Fibroblast of lung (primary cell): ENCODE measurements around the gene TIGD1. TPM values are rescaled to one million over a fixed set of nuclear protein-coding genes. Genes with fewer than 3 reads are reported as not detected.
"Not testable (repeated sequence)": the region's sequence is repeated elsewhere in the genome, so short reads cannot be mapped to it uniquely, and the experiment has no call there.

Source experiments
- DNase-seq, 2 donors: peaks; one replicate each; pipeline versions ENCODE4 v3.0.0 to v3.0.0-alpha.2; 2010; ENCODE audit warnings: low read depth in 2 of 2
- H2AFZ ChIP-seq: 2 replicates; pipeline ENCODE4 v1.5.1; 2012; ENCODE audit warnings: low read length, control low read depth, inconsistent platforms
- H3K27ac ChIP-seq: 2 replicates; pipeline ENCODE4 v1.5.1; 2011; ENCODE audit warnings: low read length, control low read depth; ENCODE audit not compliant: insufficient read depth
- H3K27me3 ChIP-seq: 2 replicates; pipeline ENCODE4 v1.5.1; 2011; ENCODE audit warnings: mild to moderate bottlenecking, low read length; ENCODE audit not compliant: control insufficient read depth, insufficient read depth
- H3K36me3 ChIP-seq: 2 replicates; pipeline ENCODE4 v1.5.1; 2011; ENCODE audit warnings: low read length; ENCODE audit not compliant: control insufficient read depth, insufficient read depth
- H3K4me1 ChIP-seq: 2 replicates; pipeline ENCODE4 v1.5.1; 2011; ENCODE audit warnings: low read length; ENCODE audit not compliant: control insufficient read depth, insufficient read depth; ENCODE audit errors: extremely low read depth
- H3K4me2 ChIP-seq: 2 replicates; pipeline ENCODE4 v1.5.1; 2011; ENCODE audit warnings: low read length, control low read depth; ENCODE audit not compliant: insufficient read depth; ENCODE audit errors: extremely low read depth
- H3K4me3 ChIP-seq, 4 experiments: fragments of 200-600 bp in 1 of 4; sonication (generic) in 1 of 4; replicated peaks in 1 of 4; 2 replicates each; pipeline ENCODE4 v1.5.1; 2011 to 2016; ENCODE audit warnings: low read length in 4 of 4, low read depth in 3 of 4, mild to moderate bottlenecking in 3 of 4, control low read depth in 2 of 4, inconsistent platforms in 1 of 4, mixed read lengths in 1 of 4; ENCODE audit not compliant: insufficient read depth in 1 of 4; ENCODE audit errors: control extremely low read depth in 1 of 4
- H3K79me2 ChIP-seq: 2 replicates; pipeline ENCODE4 v1.5.1; 2012; ENCODE audit warnings: mild to moderate bottlenecking, low read length, inconsistent platforms; ENCODE audit not compliant: control insufficient read depth, insufficient read depth
- H3K9ac ChIP-seq: 2 replicates; pipeline ENCODE4 v1.5.1; 2011; ENCODE audit warnings: mild to moderate bottlenecking, low read length, control low read depth; ENCODE audit not compliant: insufficient read depth
- H3K9me3 ChIP-seq: 2 replicates; pipeline ENCODE4 v1.5.1; 2012; ENCODE audit warnings: low read depth, low read length; ENCODE audit not compliant: control insufficient read depth, insufficient read depth
- H4K20me1 ChIP-seq: 2 replicates; pipeline ENCODE4 v1.5.1; 2011; ENCODE audit warnings: low read length; ENCODE audit not compliant: control insufficient read depth, insufficient read depth; ENCODE audit errors: extremely low read depth
- CTCF ChIP-seq, 2 donors: IDR thresholded peaks in 1 of 2; conservative IDR thresholded peaks in 1 of 2; 1 replicate in 1 of 2; 2 replicates in 1 of 2; pipeline ENCODE4 v1.5.1; 2011 to 2012; ENCODE audit warnings: low read length in 2 of 2, control low read depth in 1 of 2, inconsistent platforms in 1 of 2, low read depth in 1 of 2, mild to moderate bottlenecking in 1 of 2
- EZH2 ChIP-seq: IDR thresholded peaks from 2 replicates; pipeline ENCODE4 v1.5.1; 2012; ENCODE audit warnings: low read length, control low read depth, mild to moderate bottlenecking; ENCODE audit errors: missing control alignments
- polyA plus RNA-seq, 2 donors: library from polyadenylated mRNA; depleted of rRNA in 1 of 2; stranded (reverse) in 1 of 2; unstranded in 1 of 2; fragments of >200 nt; gene quantifications; 2 replicates each; pipeline ENCODE4 v1.2.1, GENCODE V29; 2011 to 2012; ENCODE audit warnings: missing spikeins in 1 of 2
- total RNA-seq: library from RNA; depleted of rRNA; stranded (reverse); fragments of >200 nt; gene quantifications from 2 replicates; pipeline ENCODE4 v1.2.1, GENCODE V29; 2014

Gene TIGD1
- total and polyA plus RNA-seq, 2 donors (not counting 1 experiment from before 2014, with no cell fraction given) = 2.5 to 4.0 TPM

- no peak overlapping the region for H3K9ac ChIP-seq
- no peak overlapping the region for H3K4me2 ChIP-seq
- H3K4me1 ChIP-seq = no peaks in the 10 kb centered on the region
- no peaks in the 10 kb centered on the region for H4K20me1 ChIP-seq
- no peaks in the 10 kb centered on the region for H3K36me3 ChIP-seq
- TF ChIP-seq EZH2 (no peak), CTCF (conservative IDR thresholded peaks at IDR 0.05 in 1 of 2, IDR thresholded peaks at IDR 0.05 in 1 of 2; ENCODE audit: low read depth in 1 of 2, low read length in 2 of 2) (no peak)
- H3K27ac ChIP-seq = no peak overlapping the region
- no peaks in the 10 kb centered on the region for H3K79me2 ChIP-seq
- H3K9me3 ChIP-seq = no peaks in the 10 kb centered on the region
- peaks cover 6% of the 10 kb centered on the region for H3K27me3 ChIP-seq
- H3K4me3 ChIP-seq = no peak overlapping the region
- no peak overlapping the region for H2AFZ ChIP-seq
- DNase-seq = no peak
Observed at GRCh38 chr2:232535761-232536530, 14.4 kb downstream of the TIGD1 start.

GRCh38 chr2:232534940-232535651 lies 15.3 kb downstream of the TIGD1 start:
- Histone ChIP-seq H3K36me3 (no peaks in the 10 kb centered on the region), H3K9ac (no peak overlapping the region), H3K9me3 (no peaks in the 10 kb centered on the region), H2AFZ (no peak overlapping the region), H3K27me3 (peaks cover 6% of the 10 kb centered on the region), H3K4me1 (no peaks in the 10 kb centered on the region), H3K79me2 (no peaks in the 10 kb centered on the region), H4K20me1 (no peaks in the 10 kb centered on the region), H3K4me3 (no peak overlapping the region), H3K27ac (no peak overlapping the region), H3K4me2 (no peak overlapping the region)
- no peak for DNase-seq
- TF ChIP-seq EZH2 = no peak

GRCh38 chr2:232533944-232534710 lies 16.2 kb downstream of the TIGD1 start:
- H3K27ac ChIP-seq = no peak overlapping the region
- H3K4me3 ChIP-seq = no peak overlapping the region
- no peaks in the 10 kb centered on the region for H3K79me2 ChIP-seq
- H3K4me1 ChIP-seq = no peaks in the 10 kb centered on the region
- no peak overlapping the region for H3K9ac ChIP-seq
- H3K4me2 ChIP-seq = no peak overlapping the region
- H4K20me1 ChIP-seq = no peaks in the 10 kb centered on the region
- H3K27me3 ChIP-seq = peaks cover 3% of the 10 kb centered on the region
- TF ChIP-seq CTCF (conservative IDR thresholded peaks at IDR 0.05 in 1 of 2, IDR thresholded peaks at IDR 0.05 in 1 of 2; ENCODE audit: low read depth in 1 of 2, low read length in 2 of 2) (no peak), EZH2 (no peak)
- no peak for DNase-seq
- no peaks in the 10 kb centered on the region for H3K9me3 ChIP-seq
- no peak overlapping the region for H2AFZ ChIP-seq
- H3K36me3 ChIP-seq = no peaks in the 10 kb centered on the region

GRCh38 chr2:232532821-232533220 lies 17.5 kb downstream of the TIGD1 start:
- not testable (repeated sequence) for DNase-seq, H3K4me2 ChIP-seq, H3K79me2 ChIP-seq, H3K4me1 ChIP-seq, H3K36me3 ChIP-seq, H3K9ac ChIP-seq, H2AFZ ChIP-seq, H4K20me1 ChIP-seq, H3K27ac ChIP-seq, H3K27me3 ChIP-seq, H3K9me3 ChIP-seq, H3K4me3 ChIP-seq
